ENCODE data around the gene ZBTB5. TPM values are rescaled to one million over a fixed set of nuclear protein-coding genes. Genes with fewer than 3 reads are reported as not detected.

The ZBTB5 gene
- total and polyA plus RNA-seq, 9 of the 15 experiments (the other 6 are each of a cell fraction or from before 2014, with no cell fraction given) = 2.3 to 43.2 (median 15.5) TPM

DNA sequence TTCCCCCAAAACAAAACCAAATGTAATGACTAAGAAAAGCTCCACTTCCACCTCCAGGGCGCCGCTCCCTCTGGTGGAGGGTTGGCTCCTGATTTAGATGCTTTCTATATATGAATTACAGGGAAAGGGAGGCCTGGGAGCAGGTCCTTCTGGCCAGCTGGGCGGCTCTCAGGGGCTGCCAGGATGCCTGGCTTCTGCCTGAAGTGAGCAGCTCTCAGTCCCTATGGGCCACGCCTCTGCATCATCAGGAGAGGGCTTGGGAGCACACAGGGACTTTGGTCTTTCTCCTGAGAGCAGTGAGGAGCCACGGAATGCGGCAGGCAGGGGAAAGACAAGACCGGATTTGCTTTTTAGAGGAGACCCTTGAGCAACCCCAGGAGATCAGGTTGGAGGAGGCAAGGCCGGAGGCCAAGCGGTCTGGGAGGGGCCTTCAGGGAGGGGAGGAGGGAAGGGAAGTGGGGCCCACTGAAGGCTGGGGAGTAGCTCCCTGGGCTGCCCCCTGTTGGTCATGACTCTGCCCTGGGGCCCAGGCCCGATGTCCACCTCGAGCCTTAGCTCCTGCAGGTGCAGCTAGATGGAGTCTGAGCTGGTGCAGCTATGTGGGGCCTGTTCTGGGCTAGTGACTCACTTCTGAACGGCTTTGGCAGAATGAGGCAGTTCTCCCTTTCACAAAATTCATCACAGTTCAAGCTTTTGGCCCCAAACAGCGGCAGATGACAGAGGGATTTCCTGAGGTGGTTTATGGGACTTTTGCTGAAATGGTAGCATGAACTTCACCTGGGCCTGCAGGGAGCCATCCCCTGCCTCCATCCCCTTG is 54.1 kb downstream of the ZBTB5 start:
- peak; percentile 87 for ATAC-seq
- DNase-seq (ENCODE audit: extremely low read depth in 1 of 4, low spot score in 3 of 4) = peak; percentile 68 to 72 (median 72)
- ChIA-PET POLR2A (interaction anchor here (0.6 to 1.8 kb wide), 7 partner anchors 8 to 27 kb away, joined by 3 to 5 read pairs (median 3); no protein-coding TSS in a partner anchor), CTCF (ENCODE audit: low intra/inter-chr PET ratio) (interaction anchor here (0.6 kb wide), 1 partner anchor 142 kb away, joined by 3 read pairs; no protein-coding TSS in a partner anchor)
- H3K27ac ChIP-seq (ENCODE audit: extremely low read depth, low read depth, low read length) = no peak overlapping the region
- H3K9me3 ChIP-seq (replicated peaks; ENCODE audit: control insufficient read depth, insufficient read depth, low read depth, low read length) = no peaks in the 10 kb centered on the region
- in situ Hi-C loops (cut with MboI) (no loop called here), intact Hi-C loops (cut with micrococcal nuclease) (loop anchor here (5.0 kb wide), 1 partner anchor 414 kb away; no protein-coding TSS in a partner anchor)
- no peaks in the 10 kb centered on the region for H3K36me3 ChIP-seq (ENCODE audit: control insufficient read depth, insufficient read depth, low read length)
- H3K9me1 ChIP-seq (ENCODE audit: control insufficient read depth, insufficient read depth, low read length) = no peaks in the 10 kb centered on the region
- H3K79me2 ChIP-seq (ENCODE audit: control insufficient read depth, insufficient read depth, low read length) = no peaks in the 10 kb centered on the region
- H3K9ac ChIP-seq (ENCODE audit: insufficient read depth in 1 of 2, low read depth in 2 of 2, low read length in 2 of 2) = 0 out of 4 replicates have a peak overlapping the region, but pooled peaks of 1 of the 2 experiments have one; percentile 11
- 54% methylated on average over 12 of the region's 13 CpGs for WGBS (ENCODE audit: insufficient coverage, low coverage, missing lambda C conversion rate)
- no peaks in the 10 kb centered on the region for H4K20me1 ChIP-seq (replicated peaks; ENCODE audit: control insufficient read depth, insufficient read depth, low read length)
- FAIRE-seq = peak; percentile 51
- no peak overlapping the region for H3K4me2 ChIP-seq (ENCODE audit: insufficient read depth, low read length)
- H3K27me3 ChIP-seq (ENCODE audit: control insufficient read depth in 2 of 2, insufficient read depth in 2 of 2, low read length in 2 of 2) = no peaks in the 10 kb centered on the region; a peak in 1 of 5 replicates
- H3K4me3 ChIP-seq = no peak overlapping the region
- peak overlapping the region; percentile 21 for H2AFZ ChIP-seq (ENCODE audit: low read depth, low read length)
- H3K4me1 ChIP-seq (replicated peaks in 1 of 2; ENCODE audit: control insufficient read depth in 2 of 2, insufficient read depth in 2 of 2, low read length in 2 of 2) = peaks cover 8 to 26% of the 10 kb centered on the region in 2 experiments; a peak in 4 of 5 replicates
- no TSS peak for BruUV-seq (replicated peaks)
- TF ChIP-seq NR2F6 (CRISPR knock-in tag; IDR thresholded peaks at IDR 0.05) = no peak
- TF ChIP-seq, protein P1, sequence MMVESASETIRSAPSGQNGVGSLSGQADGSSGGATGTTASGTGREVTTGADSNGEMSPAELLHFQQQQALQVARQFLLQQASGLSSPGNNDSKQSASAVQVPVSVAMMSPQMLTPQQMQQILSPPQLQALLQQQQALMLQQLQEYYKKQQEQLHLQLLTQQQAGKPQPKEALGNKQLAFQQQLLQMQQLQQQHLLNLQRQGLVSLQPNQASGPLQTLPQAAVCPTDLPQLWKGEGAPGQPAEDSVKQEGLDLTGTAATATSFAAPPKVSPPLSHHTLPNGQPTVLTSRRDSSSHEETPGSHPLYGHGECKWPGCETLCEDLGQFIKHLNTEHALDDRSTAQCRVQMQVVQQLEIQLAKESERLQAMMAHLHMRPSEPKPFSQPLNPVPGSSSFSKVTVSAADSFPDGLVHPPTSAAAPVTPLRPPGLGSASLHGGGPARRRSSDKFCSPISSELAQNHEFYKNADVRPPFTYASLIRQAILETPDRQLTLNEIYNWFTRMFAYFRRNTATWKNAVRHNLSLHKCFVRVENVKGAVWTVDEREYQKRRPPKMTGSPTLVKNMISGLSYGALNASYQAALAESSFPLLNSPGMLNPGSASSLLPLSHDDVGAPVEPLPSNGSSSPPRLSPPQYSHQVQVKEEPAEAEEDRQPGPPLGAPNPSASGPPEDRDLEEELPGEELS (CRISPR knock-in tag; IDR thresholded peaks at IDR 0.05; ENCODE audit: borderline replicate concordance) = no peak
- TF ChIP-seq CREM (IDR thresholded peaks at IDR 0.05; ENCODE audit: low read depth) = no peak
- TF ChIP-seq, protein P2, sequence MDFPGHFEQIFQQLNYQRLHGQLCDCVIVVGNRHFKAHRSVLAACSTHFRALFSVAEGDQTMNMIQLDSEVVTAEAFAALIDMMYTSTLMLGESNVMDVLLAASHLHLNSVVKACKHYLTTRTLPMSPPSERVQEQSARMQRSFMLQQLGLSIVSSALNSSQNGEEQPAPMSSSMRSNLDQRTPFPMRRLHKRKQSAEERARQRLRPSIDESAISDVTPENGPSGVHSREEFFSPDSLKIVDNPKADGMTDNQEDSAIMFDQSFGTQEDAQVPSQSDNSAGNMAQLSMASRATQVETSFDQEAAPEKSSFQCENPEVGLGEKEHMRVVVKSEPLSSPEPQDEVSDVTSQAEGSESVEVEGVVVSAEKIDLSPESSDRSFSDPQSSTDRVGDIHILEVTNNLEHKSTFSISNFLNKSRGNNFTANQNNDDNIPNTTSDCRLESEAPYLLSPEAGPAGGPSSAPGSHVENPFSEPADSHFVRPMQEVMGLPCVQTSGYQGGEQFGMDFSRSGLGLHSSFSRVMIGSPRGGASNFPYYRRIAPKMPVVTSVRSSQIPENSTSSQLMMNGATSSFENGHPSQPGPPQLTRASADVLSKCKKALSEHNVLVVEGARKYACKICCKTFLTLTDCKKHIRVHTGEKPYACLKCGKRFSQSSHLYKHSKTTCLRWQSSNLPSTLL (IDR thresholded peaks at IDR 0.05) = no peak
- TF ChIP-seq RBM25 (IDR thresholded peaks at IDR 0.05; ENCODE audit: low read depth, low read length, severe bottlenecking) = no peak
- TF ChIP-seq NEUROD1 (IDR thresholded peaks at IDR 0.05; ENCODE audit: borderline replicate concordance, low read depth, low read length, partially characterized antibody) = no peak
- TF ChIP-seq ZNF124 (CRISPR knock-in tag; IDR thresholded peaks at IDR 0.05) = no peak
- TF ChIP-seq RBM15 (IDR thresholded peaks at IDR 0.05; ENCODE audit: insufficient read depth, low read length) = no peak
- TF ChIP-seq PHB (CRISPR knock-in tag; IDR thresholded peaks at IDR 0.05) = no peak
- TF ChIP-seq, protein P3, sequence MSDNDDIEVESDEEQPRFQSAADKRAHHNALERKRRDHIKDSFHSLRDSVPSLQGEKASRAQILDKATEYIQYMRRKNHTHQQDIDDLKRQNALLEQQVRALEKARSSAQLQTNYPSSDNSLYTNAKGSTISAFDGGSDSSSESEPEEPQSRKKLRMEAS (CRISPR knock-in tag; IDR thresholded peaks at IDR 0.05) = peak; percentile 53; the same call in 1 of the 2 replicates
- no peak for TF ChIP-seq MEF2A (IDR thresholded peaks at IDR 0.05; ENCODE audit: control insufficient read depth, low read depth, low read length)
- no peak for TF ChIP-seq NONO (IDR thresholded peaks at IDR 0.05; ENCODE audit: low read depth in 2 of 2, low read length in 1 of 2)
- peak; percentile 36; the same call in 1 of the 2 replicates for TF ChIP-seq ZNF511 (CRISPR knock-in tag; IDR thresholded peaks at IDR 0.05)
- no peak for TF ChIP-seq ARHGAP35 (IDR thresholded peaks at IDR 0.05; ENCODE audit: partially characterized antibody)
- no peak for TF ChIP-seq TEAD2 (tag; IDR thresholded peaks at IDR 0.05)
- no peak for TF ChIP-seq RBM22 (IDR thresholded peaks at IDR 0.05; ENCODE audit: low read depth, low read length, poor library complexity, severe bottlenecking)

All from K562 (cell line).